SU-DHL-6 (cell line): Measurements from ENCODE around the gene LEP.

ENCODE experiments used
- H2AFZ ChIP-seq: fragments of 200-600 bp; sonication (generic); 2 replicates; pipeline ENCODE4 v1.6.1; 2014; ENCODE audit warnings: low read depth, mild to moderate bottlenecking, moderate library complexity, mixed read lengths, antibody characterized with exemption, low read length; ENCODE audit not compliant: severe bottlenecking
- H3F3A ChIP-seq: fragments of 200-600 bp; shearing (Covaris generic); 2 replicates; pipeline ENCODE4 v1.6.0; 2016; ENCODE audit warnings: antibody characterized with exemption, mild to moderate bottlenecking; ENCODE audit not compliant: insufficient read depth
- H3K27ac ChIP-seq: fragments of 200-600 bp; sonication (generic); 2 replicates; pipeline ENCODE4 v1.5.1; 2016; ENCODE audit warnings: low read depth, mild to moderate bottlenecking, low read length, moderate library complexity, mixed read lengths
- H3K27me3 ChIP-seq: fragments of 200-600 bp; sonication (generic), shearing (Covaris generic); 2 replicates; pipeline ENCODE4 v1.6.0; 2014; ENCODE audit warnings: mild to moderate bottlenecking, low read length
- H3K36me3 ChIP-seq: fragments of 200-600 bp; sonication (generic); 2 replicates; pipeline ENCODE4 v1.6.1; 2014; ENCODE audit warnings: mild to moderate bottlenecking, low read length, mixed read lengths
- H3K4me2 ChIP-seq: fragments of 300-600, 200-600 bp; shearing (Covaris generic), sonication (generic); 2 replicates; pipeline ENCODE4 v1.6.0; 2014; ENCODE audit warnings: low read length, low read depth, mild to moderate bottlenecking; ENCODE audit not compliant: poor library complexity, severe bottlenecking
- H3K4me3 ChIP-seq: fragments of 200-600 bp; sonication (generic); 2 replicates; pipeline ENCODE4 v1.5.1; 2014; ENCODE audit warnings: antibody characterized with exemption, low read length, mild to moderate bottlenecking, mixed read lengths; ENCODE audit not compliant: insufficient read depth, poor library complexity, severe bottlenecking
- H3K79me2 ChIP-seq: fragments of 200-600 bp; sonication (generic); 2 replicates; pipeline ENCODE4 v1.6.1; 2014; ENCODE audit warnings: mild to moderate bottlenecking, low read length, moderate library complexity; ENCODE audit not compliant: insufficient read depth
- H3K9ac ChIP-seq: fragments of 200-600 bp; sonication (generic); 2 replicates; pipeline ENCODE4 v1.7.0; 2014; ENCODE audit warnings: mild to moderate bottlenecking, low read length
- H3K9me2 ChIP-seq: fragments of 200-600 bp; sonication (generic); replicated peaks from 2 replicates; pipeline ENCODE4 v1.6.1; 2014; ENCODE audit warnings: low read length; ENCODE audit not compliant: insufficient read depth
- H3K9me3 ChIP-seq: fragments of 200-600 bp; sonication (generic); 2 replicates; pipeline ENCODE4 v1.6.1; 2014; ENCODE audit warnings: low read length, mixed read lengths; ENCODE audit not compliant: insufficient read depth
- H4K20me1 ChIP-seq: fragments of 200-600 bp; sonication (generic); 2 replicates; pipeline ENCODE4 v1.6.1; 2014; ENCODE audit warnings: low read depth, mild to moderate bottlenecking, antibody characterized with exemption, low read length, moderate library complexity, mixed read lengths
- CTCF ChIP-seq: fragments of 200-600 bp; sonication (generic); IDR thresholded peaks from one replicate; pipeline ENCODE4 v1.5.1; 2017; ENCODE audit warnings: antibody characterized with exemption, mild to moderate bottlenecking, low read length, moderate library complexity; ENCODE audit not compliant: insufficient read depth, poor library complexity, severe bottlenecking
- EZH2phosphoT487 ChIP-seq: fragments of 200-600 bp; sonication (generic), shearing (Covaris generic); conservative IDR thresholded peaks from 2 replicates; pipeline ENCODE4 v1.6.1; 2018; ENCODE audit warnings: mild to moderate bottlenecking, antibody characterized with exemption, low read length, moderate library complexity, mixed read lengths

LEP gene

DNA sequence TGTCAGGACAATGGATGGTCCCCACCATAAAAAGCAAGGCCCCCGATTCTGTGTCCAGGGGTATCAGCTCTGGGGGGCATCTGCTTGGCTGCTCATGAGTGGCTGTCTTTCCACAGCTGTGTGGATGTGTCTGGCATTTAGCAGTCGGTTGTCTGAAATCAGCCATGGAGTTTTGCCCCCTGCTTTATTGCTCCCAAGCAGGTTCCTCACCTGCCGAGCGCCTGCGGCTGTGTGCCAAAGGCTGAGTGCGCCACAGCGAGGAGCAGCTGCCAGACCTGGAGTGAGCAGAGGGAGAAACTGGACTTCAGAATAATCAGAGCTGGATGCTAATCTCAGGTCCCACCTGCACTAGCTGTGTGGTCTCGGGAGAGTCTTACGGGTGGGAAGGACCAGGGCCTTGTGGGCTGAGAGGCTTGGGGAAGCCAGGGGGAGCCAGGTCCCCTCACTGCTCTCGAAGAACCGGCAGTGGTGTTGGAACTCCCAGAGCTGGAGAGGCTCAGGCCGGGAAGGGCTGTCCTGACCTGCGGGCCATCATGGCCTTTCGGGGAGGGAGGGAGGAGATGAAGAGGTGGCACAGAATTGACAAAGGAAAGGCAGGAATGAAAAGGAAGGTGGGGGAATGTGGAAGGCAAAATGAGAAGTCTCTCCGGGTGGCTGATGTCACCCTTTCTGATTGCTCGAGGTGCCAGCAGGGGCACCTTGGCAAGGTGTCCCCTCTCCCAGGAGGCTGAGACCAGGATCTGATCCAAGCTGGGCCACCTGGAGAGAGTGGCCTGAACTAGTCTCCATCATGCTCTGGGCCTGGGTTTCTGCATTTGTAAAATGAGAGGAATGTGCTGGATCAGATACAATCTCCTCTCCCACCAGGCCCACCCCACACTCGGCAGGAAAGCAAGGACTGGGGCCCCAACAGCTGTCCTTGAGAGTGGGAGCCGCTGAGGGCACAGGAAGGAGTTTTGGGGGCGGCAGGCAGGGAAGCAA is 30.2 kb upstream of the LEP start:
- no peak overlapping the region for H3K27ac ChIP-seq
- TF ChIP-seq EZH2phosphoT487 (no peak), CTCF (no peak)
- no peaks in the 10 kb centered on the region for H3F3A ChIP-seq
- no peaks in the 10 kb centered on the region for H3K9me2 ChIP-seq
- H2AFZ ChIP-seq = no peak overlapping the region
- H3K36me3 ChIP-seq = no peaks in the 10 kb centered on the region
- H3K4me3 ChIP-seq = no peak overlapping the region
- H3K27me3 ChIP-seq = no peaks in the 10 kb centered on the region
- H3K9me3 ChIP-seq = no peaks in the 10 kb centered on the region
- no peaks in the 10 kb centered on the region for H3K79me2 ChIP-seq
- H3K4me2 ChIP-seq = no peak overlapping the region
- H3K9ac ChIP-seq = no peak overlapping the region
- H4K20me1 ChIP-seq = no peaks in the 10 kb centered on the region

DNA sequence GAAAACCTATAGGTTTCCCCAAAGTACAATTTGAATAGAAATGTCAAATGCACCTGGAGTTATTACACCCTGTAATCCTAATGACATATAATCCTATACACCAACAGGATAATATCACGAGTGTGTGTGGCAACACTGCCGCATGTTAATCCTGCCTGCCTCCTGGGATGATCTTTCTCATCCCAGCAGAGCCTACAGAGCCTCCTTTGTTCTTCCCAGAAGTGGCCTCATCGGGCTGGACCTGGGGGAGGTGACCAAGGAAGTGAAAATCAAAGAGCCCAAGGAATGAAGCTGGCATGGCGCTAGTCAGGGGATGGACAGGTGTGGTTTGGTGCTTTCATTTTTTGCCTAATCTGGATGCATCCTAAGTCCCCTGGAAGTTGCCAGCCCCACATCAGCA is 29.5 kb upstream of the LEP start:
- no peak overlapping the region for H3K4me2 ChIP-seq
- H4K20me1 ChIP-seq = no peaks in the 10 kb centered on the region
- no peak overlapping the region for H3K9ac ChIP-seq
- H3K27ac ChIP-seq = no peak overlapping the region
- no peaks in the 10 kb centered on the region for H3K36me3 ChIP-seq
- no peaks in the 10 kb centered on the region for H3K79me2 ChIP-seq
- no peaks in the 10 kb centered on the region for H3F3A ChIP-seq
- no peaks in the 10 kb centered on the region for H3K9me2 ChIP-seq
- no peak overlapping the region for H2AFZ ChIP-seq
- H3K4me3 ChIP-seq = no peak overlapping the region
- TF ChIP-seq CTCF (no peak), EZH2phosphoT487 (no peak)
- no peaks in the 10 kb centered on the region for H3K9me3 ChIP-seq
- H3K27me3 ChIP-seq = no peaks in the 10 kb centered on the region

DNA sequence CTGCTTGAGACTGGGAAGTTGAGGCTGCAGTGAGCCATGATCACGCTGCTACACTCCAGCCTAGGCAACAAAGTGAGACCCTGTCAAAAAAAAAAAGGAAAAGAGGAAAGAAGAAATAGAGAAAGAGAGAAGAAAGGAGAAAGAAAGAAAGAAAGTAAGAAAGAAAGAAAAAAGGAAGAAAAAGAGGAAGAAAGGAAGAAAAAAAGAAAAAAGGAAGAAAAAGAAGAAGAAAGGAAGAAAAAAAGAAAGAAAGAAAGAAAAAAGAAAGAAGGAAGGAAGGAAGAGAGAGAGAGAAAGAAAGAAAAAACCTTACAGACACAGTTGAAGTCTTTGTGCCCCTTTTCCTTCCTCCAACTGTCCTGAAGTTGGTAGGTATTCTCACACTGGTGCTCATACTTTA is 26.6 kb upstream of the LEP start:
- H3K9me2 ChIP-seq = no peaks in the 10 kb centered on the region
- H3K79me2 ChIP-seq = no peaks in the 10 kb centered on the region
- H3K36me3 ChIP-seq = no peaks in the 10 kb centered on the region
- H3K9me3 ChIP-seq = no peaks in the 10 kb centered on the region
- no peaks in the 10 kb centered on the region for H3F3A ChIP-seq
- H2AFZ ChIP-seq = no peak overlapping the region
- no peak overlapping the region for H3K4me2 ChIP-seq
- TF ChIP-seq CTCF = no peak
- no peak for TF ChIP-seq EZH2phosphoT487
- H3K4me3 ChIP-seq = no peak overlapping the region
- no peak overlapping the region for H3K27ac ChIP-seq
- no peaks in the 10 kb centered on the region for H4K20me1 ChIP-seq
- H3K9ac ChIP-seq = no peak overlapping the region
- no peaks in the 10 kb centered on the region for H3K27me3 ChIP-seq
